T-helper 17 cell (primary cell): ENCODE results near the gene UBE2D4. TPM values are rescaled to one million over a fixed set of nuclear protein-coding genes. Genes with fewer than 3 reads are reported as not detected.
"Not testable (repeated sequence)": the region's sequence is repeated elsewhere in the genome, so short reads cannot be mapped to it uniquely, and the experiment has no call there.

Experiments used
- ATAC-seq: fragments of 150-1000 bp; cut with Tn5 transposase; 2 replicates; pipeline ENCODE4 v1.10.0; 2021; ENCODE audit warnings: mild to moderate bottlenecking, moderate library complexity
- DNase-seq, 3 donors: peaks; one replicate each; pipeline versions ENCODE4 v3.0.0 to v3.0.0-alpha.2; 2020 to 2021
- H3K9me3 ChIP-seq: one replicate; pipeline ENCODE4 v1.7.0; 2013; ENCODE audit warnings: low read length, mild to moderate bottlenecking; ENCODE audit not compliant: control insufficient read depth, poor library complexity, severe bottlenecking
- H3K27ac Mint-ChIP-seq: one replicate; pipeline ENCODE4 v1.8.0; 2022; ENCODE audit warnings: mild to moderate bottlenecking, moderate library complexity, mixed read lengths
- H3K27me3 Mint-ChIP-seq: one replicate; pipeline ENCODE4 v1.8.0; 2022; ENCODE audit warnings: mixed read lengths
- H3K36me3 Mint-ChIP-seq: one replicate; pipeline ENCODE4 v1.8.0; 2022; ENCODE audit warnings: low read depth, mixed read lengths
- H3K4me1 Mint-ChIP-seq: one replicate; pipeline ENCODE4 v1.8.0; 2022; ENCODE audit warnings: mild to moderate bottlenecking, mixed read lengths
- H3K4me3 Mint-ChIP-seq: one replicate; pipeline ENCODE4 v1.8.0; 2022; ENCODE audit warnings: mild to moderate bottlenecking, moderate library complexity, mixed read lengths
- total RNA-seq, 4 donors: library from RNA in 2 of 4; stranded (reverse) in 2 of 4; gene quantifications; one replicate each; pipeline ENCODE4 v1.2.3 and lab custom pipeline; 2022 to 2026

UBE2D4 gene
- total RNA-seq, 2 donors from 2014 or later, result 6.4 to 6.9 TPM

GRCh38 chr7:43895847-43896415, 30.3 kb upstream of the UBE2D4 start:
- ATAC-seq, result no peak
- peaks cover 22% of the 10 kb centered on the region for H3K4me1 Mint-ChIP-seq

GRCh38 chr7:43898571-43898970, 27.7 kb upstream of the UBE2D4 start:
- not testable (repeated sequence) for ATAC-seq, H3K9me3 ChIP-seq, DNase-seq, H3K36me3 Mint-ChIP-seq, H3K27me3 Mint-ChIP-seq, H3K4me3 Mint-ChIP-seq, H3K27ac Mint-ChIP-seq
- peaks cover 28% of the 10 kb centered on the region for H3K4me1 Mint-ChIP-seq

More at GRCh38 chr7:43895847-43896415, 30.3 kb upstream of the UBE2D4 start:
- no peak overlapping the region for H3K4me3 Mint-ChIP-seq
- H3K36me3 Mint-ChIP-seq, result peaks cover 3% of the 10 kb centered on the region
- no peak for DNase-seq
- H3K27ac Mint-ChIP-seq, result no peak overlapping the region
- no peaks in the 10 kb centered on the region for H3K27me3 Mint-ChIP-seq
- no peaks in the 10 kb centered on the region for H3K9me3 ChIP-seq

GRCh38 chr7:43902542-43903054, 23.6 kb upstream of the UBE2D4 start:
- Mint-ChIP-seq H3K36me3 (no peaks in the 10 kb centered on the region), H3K27ac (peak overlapping the region; percentile 65), H3K4me3 (no peak overlapping the region), H3K27me3 (no peaks in the 10 kb centered on the region), H3K4me1 (peaks cover 28% of the 10 kb centered on the region)
- no peak for ATAC-seq
- H3K9me3 ChIP-seq, result no peaks in the 10 kb centered on the region
- no peak for DNase-seq

- ATAC-seq, result no peak
- H3K9me3 ChIP-seq, result no peaks in the 10 kb centered on the region
- peaks cover 28% of the 10 kb centered on the region for H3K4me1 Mint-ChIP-seq
- no peak overlapping the region for H3K4me3 Mint-ChIP-seq
- H3K36me3 Mint-ChIP-seq, result no peaks in the 10 kb centered on the region
- H3K27ac Mint-ChIP-seq, result peak overlapping the region; percentile 86
- DNase-seq, result no peak
- no peaks in the 10 kb centered on the region for H3K27me3 Mint-ChIP-seq
Measured at GRCh38 chr7:43904533-43905208, 21.6 kb upstream of the UBE2D4 start.

DNA sequence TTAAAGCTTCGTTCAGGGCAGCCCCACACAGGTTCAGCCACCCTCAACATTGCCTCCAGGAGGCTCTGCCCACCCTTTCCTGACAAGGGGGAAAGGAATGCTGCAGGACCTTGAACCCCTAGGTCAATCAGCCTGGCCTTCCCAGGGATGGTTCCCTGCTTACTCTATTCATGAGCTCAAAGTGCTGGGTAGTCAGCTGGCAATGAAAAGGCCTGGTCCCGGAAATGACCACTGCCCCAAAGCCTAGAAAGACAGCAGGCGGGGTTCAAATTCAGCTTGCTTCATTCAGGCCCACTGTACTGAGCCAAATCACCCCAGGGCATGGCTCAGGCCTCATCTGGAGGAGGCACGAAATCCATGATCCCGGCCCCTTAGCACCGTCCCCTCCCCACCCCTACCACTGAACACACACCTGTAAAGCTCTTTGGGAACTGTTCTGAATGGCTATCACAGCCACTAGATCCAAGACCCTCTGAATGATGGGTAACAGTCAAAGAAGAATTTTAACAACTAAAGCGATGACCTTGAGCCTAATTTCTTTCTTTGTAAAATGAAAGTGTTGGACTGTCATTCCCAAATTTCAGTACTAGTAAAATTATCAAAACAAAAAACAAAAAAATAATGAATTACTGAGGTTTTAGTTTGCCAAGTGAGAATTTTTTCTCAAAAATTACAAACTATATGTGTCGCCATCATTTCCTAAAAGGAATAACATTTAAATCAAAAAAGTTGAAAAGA, 20.9 kb upstream of the UBE2D4 start:
- peak overlapping the region; percentile 96 for H3K4me3 Mint-ChIP-seq
- no peak for DNase-seq
- H3K36me3 Mint-ChIP-seq, result no peaks in the 10 kb centered on the region
- no peak for ATAC-seq
- peaks cover 28% of the 10 kb centered on the region for H3K4me1 Mint-ChIP-seq
- no peaks in the 10 kb centered on the region for H3K27me3 Mint-ChIP-seq
- H3K9me3 ChIP-seq, result no peaks in the 10 kb centered on the region
- H3K27ac Mint-ChIP-seq, result peak overlapping the region; percentile 86

- no peaks in the 10 kb centered on the region for H3K27me3 Mint-ChIP-seq
- no peaks in the 10 kb centered on the region for H3K9me3 ChIP-seq
- peak; percentile 52 for ATAC-seq
- H3K36me3 Mint-ChIP-seq, result no peaks in the 10 kb centered on the region
- peak overlapping the region; percentile 96 for H3K4me3 Mint-ChIP-seq
- peaks cover 28% of the 10 kb centered on the region for H3K4me1 Mint-ChIP-seq
- peak; percentile 11 to 14 (median 14) for DNase-seq
- H3K27ac Mint-ChIP-seq, result peak overlapping the region; percentile 86
Measured at GRCh38 chr7:43905956-43906330, 20.3 kb upstream of the UBE2D4 start.

- Mint-ChIP-seq H3K36me3 (no peaks in the 10 kb centered on the region), H3K4me3 (peak within 1 kb of the TSS; percentile 96), H3K27ac (peak within 1 kb of the TSS; percentile 86), H3K4me1 (peaks cover 27% of the 10 kb centered on the region), H3K27me3 (no peaks in the 10 kb centered on the region)
- DNase-seq (peak; percentile 41 to 44 (median 42)), ATAC-seq (peak; percentile 92)
- H3K9me3 ChIP-seq, result no peaks in the 10 kb centered on the region
Measured at GRCh38 chr7:43906331-43907010, 19.8 kb upstream of the UBE2D4 start, which contains the start of gene URGCP. Gene URGCP (minus strand): TSS chr7:43906596. CDS start chr7:43906575, 21 bp downstream.

GRCh38 chr7:43914795-43915194, 11.4 kb upstream of the UBE2D4 start:
- DNase-seq (no peak), ATAC-seq (no peak)
- Mint-ChIP-seq H3K27me3 (no peaks in the 10 kb centered on the region), H3K27ac (no peak overlapping the region), H3K4me1 (no peaks in the 10 kb centered on the region), H3K36me3 (no peaks in the 10 kb centered on the region), H3K4me3 (no peak overlapping the region)
- no peaks in the 10 kb centered on the region for H3K9me3 ChIP-seq

DNA sequence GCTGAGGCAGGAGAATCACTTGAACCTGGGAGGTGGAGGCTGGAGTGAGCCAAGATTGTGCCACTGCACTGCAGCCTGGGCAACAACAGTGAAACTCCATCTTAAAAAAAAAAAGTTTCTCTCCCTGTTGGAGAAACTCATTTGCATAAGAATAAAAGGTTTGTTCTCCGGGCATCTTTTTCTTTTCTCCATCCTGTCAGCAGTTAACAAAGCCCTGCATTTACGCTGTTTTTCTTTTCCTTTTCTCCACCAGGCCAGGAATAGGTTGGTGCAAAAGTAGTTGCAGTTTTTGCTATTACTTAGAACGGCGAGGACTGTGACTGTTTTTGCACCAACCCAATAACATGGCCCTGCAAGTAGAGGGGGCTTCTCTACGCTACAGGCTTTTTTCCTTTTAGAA, 10.3 kb upstream of the UBE2D4 start:
- Mint-ChIP-seq H3K27ac (no peak overlapping the region), H3K27me3 (no peaks in the 10 kb centered on the region), H3K4me1 (peaks cover 2% of the 10 kb centered on the region), H3K4me3 (no peak overlapping the region), H3K36me3 (no peaks in the 10 kb centered on the region)
- DNase-seq (no peak), ATAC-seq (no peak)
- no peaks in the 10 kb centered on the region for H3K9me3 ChIP-seq

- Mint-ChIP-seq H3K4me3 (no peak overlapping the region), H3K36me3 (no peaks in the 10 kb centered on the region), H3K27me3 (no peaks in the 10 kb centered on the region), H3K4me1 (peaks cover 15% of the 10 kb centered on the region), H3K27ac (no peak overlapping the region)
- no peaks in the 10 kb centered on the region for H3K9me3 ChIP-seq
- no peak for DNase-seq
- no peak for ATAC-seq
Measured at GRCh38 chr7:43921423-43921822, 4.8 kb upstream of the UBE2D4 start.

DNA sequence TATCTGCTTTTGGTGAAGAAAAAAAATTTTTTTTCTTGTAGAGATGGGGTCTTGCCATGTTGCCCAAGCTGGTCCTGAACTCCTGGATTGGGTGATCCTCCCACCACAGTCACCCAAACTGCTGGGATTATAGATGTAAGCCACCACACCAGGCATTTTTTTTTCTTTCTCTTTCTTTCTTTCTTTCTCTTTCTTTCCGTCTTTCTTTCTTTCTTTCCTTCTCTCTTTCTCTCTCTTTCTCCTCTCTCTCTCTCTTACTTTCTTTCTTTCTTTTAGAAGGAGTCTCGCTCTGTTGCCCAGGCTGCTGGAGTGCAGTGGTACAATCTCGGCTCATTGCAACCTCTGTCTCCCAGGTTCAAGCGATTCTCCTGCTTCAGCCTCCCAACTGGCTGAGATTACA, 3.5 kb upstream of the UBE2D4 start:
- H3K27ac Mint-ChIP-seq, result no peak overlapping the region
- DNase-seq, result no peak
- no peak for ATAC-seq
- no peak overlapping the region for H3K4me3 Mint-ChIP-seq
- peaks cover 22% of the 10 kb centered on the region for H3K4me1 Mint-ChIP-seq
- H3K9me3 ChIP-seq, result no peaks in the 10 kb centered on the region
- no peaks in the 10 kb centered on the region for H3K36me3 Mint-ChIP-seq
- H3K27me3 Mint-ChIP-seq, result no peaks in the 10 kb centered on the region

- ATAC-seq (no peak), DNase-seq (no peak)
- no peaks in the 10 kb centered on the region for H3K9me3 ChIP-seq
- Mint-ChIP-seq H3K4me1 (peaks cover 25% of the 10 kb centered on the region), H3K27ac (peak overlapping the region; percentile 67), H3K4me3 (peak overlapping the region; percentile 94), H3K36me3 (peaks cover 4% of the 10 kb centered on the region), H3K27me3 (no peaks in the 10 kb centered on the region)
Measured at GRCh38 chr7:43926798-43927123, 525 bp downstream of the UBE2D4 start.

DNA sequence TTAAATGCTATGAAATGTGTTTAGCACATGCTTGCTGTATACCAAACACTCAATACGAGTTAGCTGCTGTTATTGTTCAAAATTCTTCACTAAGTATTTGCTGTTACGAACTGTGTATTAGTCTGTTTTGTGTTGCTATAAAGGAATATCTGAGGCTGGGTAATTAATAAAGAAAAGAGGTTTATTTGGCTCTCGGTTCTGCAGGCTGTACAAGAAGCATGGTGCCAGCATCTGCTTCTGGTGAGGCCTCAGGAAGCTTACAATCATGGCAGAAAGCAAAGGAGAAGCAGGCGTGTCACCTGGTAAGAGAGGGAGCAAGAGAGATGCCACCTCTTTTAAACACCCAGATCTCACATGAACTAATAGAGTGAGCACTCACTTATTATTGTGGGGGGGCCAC, 1.6 kb downstream of the UBE2D4 start:
- no peaks in the 10 kb centered on the region for H3K9me3 ChIP-seq
- Mint-ChIP-seq H3K36me3 (peaks cover 4% of the 10 kb centered on the region), H3K27me3 (no peaks in the 10 kb centered on the region), H3K4me3 (no peak overlapping the region), H3K27ac (no peak overlapping the region), H3K4me1 (peaks cover 23% of the 10 kb centered on the region)
- ATAC-seq (no peak), DNase-seq (no peak)
